ENCODE results near the gene KCNB1. TPM values are rescaled to one million over a fixed set of nuclear protein-coding genes. Genes with fewer than 3 reads are reported as not detected.

Gene KCNB1
- total and polyA plus RNA-seq, 2 donors (not counting 1 experiment from before 2014, with no cell fraction given): 0.12 TPM; not detected in 1

DNA sequence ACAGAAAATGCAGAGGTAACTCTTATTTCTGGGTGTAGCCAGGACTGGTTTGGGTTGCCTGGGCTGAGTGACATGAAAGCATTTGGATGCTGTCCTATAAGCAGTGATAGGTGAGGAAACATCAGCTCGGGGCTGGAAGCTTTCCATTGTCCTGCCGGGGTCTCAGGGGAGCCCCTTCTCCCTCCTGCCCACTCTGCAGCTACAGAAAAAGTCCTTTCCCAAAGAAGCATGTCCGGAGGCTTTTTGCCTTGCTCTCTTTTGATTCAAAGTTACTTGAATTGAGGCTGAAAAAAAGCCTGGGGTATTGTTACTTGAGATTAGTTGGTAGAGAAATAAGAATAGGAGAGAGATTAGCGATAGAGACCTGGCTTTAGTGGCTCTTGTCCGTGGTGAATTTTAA, 113.9 kb downstream of the KCNB1 start:
- H3K9me3 Mint-ChIP-seq (ENCODE audit: insufficient read depth): no peaks in the 10 kb centered on the region
- H3K27me3 Mint-ChIP-seq: peaks cover 39% of the 10 kb centered on the region
- no peaks in the 10 kb centered on the region for H3K79me2 ChIP-seq (ENCODE audit: control insufficient read depth, insufficient read depth, low read length)
- H3K27ac ChIP-seq (ENCODE audit: low read length in 2 of 2): no peak overlapping the region
- ATAC-seq (ENCODE audit: low read depth): no peak
- no peaks in the 10 kb centered on the region for H3K9me3 ChIP-seq (ENCODE audit: control extremely low read depth in 1 of 3, control insufficient read depth in 2 of 3, insufficient read depth in 1 of 3, low read length in 2 of 3)
- no peak overlapping the region for H3K9ac ChIP-seq (ENCODE audit: low read length)
- H3K4me3 Mint-ChIP-seq: no peak overlapping the region
- ChIA-PET CTCF (no interaction called here), POLR2A (no interaction called here)
- no peak overlapping the region for H3K27ac Mint-ChIP-seq
- H3K4me3 ChIP-seq (ENCODE audit: control extremely low read depth in 1 of 5, extremely low read depth in 1 of 5, insufficient read depth in 1 of 5, low read depth in 2 of 5, low read length in 4 of 5): no peak overlapping the region
- no peak overlapping the region for H3K4me2 ChIP-seq (replicated peaks; ENCODE audit: low read depth, low read length, poor library complexity, severe bottlenecking)
- 80% methylated on average over 1 of the region's 5 CpGs for WGBS (ENCODE audit: insufficient coverage)
- no peak overlapping the region for H2AFZ ChIP-seq (ENCODE audit: insufficient read depth, low read depth, low read length, poor library complexity, severe bottlenecking)
- no peaks in the 10 kb centered on the region for H3K36me3 ChIP-seq (replicated peaks in 1 of 2; ENCODE audit: control extremely low read depth in 1 of 2, control insufficient read depth in 1 of 2, extremely low read depth in 1 of 2, insufficient read depth in 2 of 2, low read length in 1 of 2)
- peaks cover 0 to 6% (median 0%) of the 10 kb centered on the region in 4 experiments for H3K27me3 ChIP-seq (replicated peaks in 1 of 4; ENCODE audit: control extremely low read depth in 1 of 4, control insufficient read depth in 3 of 4, insufficient read depth in 4 of 4, low read length in 3 of 4)
- no peaks in the 10 kb centered on the region for H3K4me1 ChIP-seq (ENCODE audit: control insufficient read depth in 2 of 2, insufficient read depth in 2 of 2, low read length in 2 of 2)
- TF ChIP-seq EZH2 (IDR thresholded peaks at IDR 0.05; ENCODE audit: borderline replicate concordance, insufficient read depth, low read depth, low read length, poor library complexity, severe bottlenecking): no peak
- no peak for TF ChIP-seq CTCF (IDR thresholded peaks at IDR 0.05)
- DNase-seq: no peak
- intact Hi-C loops (cut with micrococcal nuclease): no loop called here
- H3K4me1 Mint-ChIP-seq: no peaks in the 10 kb centered on the region
- no peaks in the 10 kb centered on the region for H4K20me1 ChIP-seq (ENCODE audit: control insufficient read depth, insufficient read depth, low read length, poor library complexity, severe bottlenecking)

- H3K36me3 ChIP-seq (replicated peaks in 1 of 2; ENCODE audit: control extremely low read depth in 1 of 2, control insufficient read depth in 1 of 2, extremely low read depth in 1 of 2, insufficient read depth in 2 of 2, low read length in 1 of 2): no peaks in the 10 kb centered on the region
- intact Hi-C loops (cut with micrococcal nuclease): no loop called here
- no peaks in the 10 kb centered on the region for H3K79me2 ChIP-seq (ENCODE audit: control insufficient read depth, insufficient read depth, low read length)
- H3K27ac ChIP-seq (ENCODE audit: low read length in 2 of 2): no peak overlapping the region
- H3K9me3 Mint-ChIP-seq (ENCODE audit: insufficient read depth): no peaks in the 10 kb centered on the region
- H3K9ac ChIP-seq (ENCODE audit: low read length): no peak overlapping the region
- H3K4me1 Mint-ChIP-seq: no peaks in the 10 kb centered on the region
- H4K20me1 ChIP-seq (ENCODE audit: control insufficient read depth, insufficient read depth, low read length, poor library complexity, severe bottlenecking): no peaks in the 10 kb centered on the region
- ATAC-seq (ENCODE audit: low read depth): no peak
- H3K27me3 ChIP-seq (replicated peaks in 1 of 4; ENCODE audit: control extremely low read depth in 1 of 4, control insufficient read depth in 3 of 4, insufficient read depth in 4 of 4, low read length in 3 of 4): peaks cover 0 to 6% (median 0%) of the 10 kb centered on the region in 4 experiments
- H3K9me3 ChIP-seq (ENCODE audit: control extremely low read depth in 1 of 3, control insufficient read depth in 2 of 3, insufficient read depth in 1 of 3, low read length in 2 of 3): no peaks in the 10 kb centered on the region
- no peaks in the 10 kb centered on the region for H3K4me1 ChIP-seq (ENCODE audit: control insufficient read depth in 2 of 2, insufficient read depth in 2 of 2, low read length in 2 of 2)
- H3K4me3 Mint-ChIP-seq: no peak overlapping the region
- no peak for DNase-seq
- no peak overlapping the region for H2AFZ ChIP-seq (ENCODE audit: insufficient read depth, low read depth, low read length, poor library complexity, severe bottlenecking)
- 89% methylated on average over 2 of the region's 5 CpGs for WGBS (ENCODE audit: insufficient coverage)
- TF ChIP-seq CTCF (IDR thresholded peaks at IDR 0.05) (no peak), EZH2 (IDR thresholded peaks at IDR 0.05; ENCODE audit: borderline replicate concordance, insufficient read depth, low read depth, low read length, poor library complexity, severe bottlenecking) (no peak)
- no peak overlapping the region for H3K27ac Mint-ChIP-seq
- H3K27me3 Mint-ChIP-seq: peaks cover 39% of the 10 kb centered on the region
- H3K4me3 ChIP-seq (ENCODE audit: control extremely low read depth in 1 of 5, extremely low read depth in 1 of 5, insufficient read depth in 1 of 5, low read depth in 2 of 5, low read length in 4 of 5): no peak overlapping the region
- no peak overlapping the region for H3K4me2 ChIP-seq (replicated peaks; ENCODE audit: low read depth, low read length, poor library complexity, severe bottlenecking)
- ChIA-PET POLR2A (no interaction called here), CTCF (no interaction called here)
Observed at GRCh38 chr20:49367113-49367512, 115.4 kb downstream of the KCNB1 start.

Data from B cell (primary cell).